HEK293 (cell line): ENCODE measurements around the gene TFPI.
A peak's percentile ranks its signal among the peaks of the same experiment; 100 is the strongest.

Experiments
- EGR2 ChIP-seq: fragments of 450-650 bp; formaldehyde crosslinking; IDR thresholded peaks from 2 replicates; pipeline ENCODE4 v1.5.1; 2016; ENCODE audit warnings: low read depth, missing biosample characterization, missing genetic modification characterization
- GLI4 ChIP-seq: fragments of 450-650 bp; formaldehyde crosslinking; IDR thresholded peaks from 2 replicates; pipeline ENCODE4 v1.5.1; 2016; ENCODE audit warnings: missing biosample characterization, missing genetic modification characterization
- MZF1 ChIP-seq: fragments of 450-650 bp; formaldehyde crosslinking; IDR thresholded peaks from 2 replicates; pipeline ENCODE4 v1.5.1; 2017; ENCODE audit warnings: missing biosample characterization, missing genetic modification characterization, borderline replicate concordance
- OSR2 ChIP-seq: fragments of 450-650 bp; formaldehyde crosslinking; IDR thresholded peaks from 2 replicates; pipeline ENCODE4 v1.5.1; 2016; ENCODE audit warnings: missing biosample characterization, missing genetic modification characterization
- SCRT2 ChIP-seq: fragments of 450-650 bp; formaldehyde crosslinking; IDR thresholded peaks from 2 replicates; pipeline ENCODE4 v1.5.1; 2016; ENCODE audit warnings: missing biosample characterization, missing genetic modification characterization
- SP2 ChIP-seq: fragments of 450-650 bp; formaldehyde crosslinking; IDR thresholded peaks from 2 replicates; pipeline ENCODE4 v1.5.1; 2016; ENCODE audit warnings: missing biosample characterization, missing genetic modification characterization
- SP7 ChIP-seq: fragments of 450-650 bp; formaldehyde crosslinking; IDR thresholded peaks from 2 replicates; pipeline ENCODE4 v1.5.1; 2016; ENCODE audit warnings: missing biosample characterization, missing genetic modification characterization
- YY2 ChIP-seq: fragments of 450-650 bp; formaldehyde crosslinking; IDR thresholded peaks from 2 replicates; pipeline ENCODE4 v1.5.1; 2016; ENCODE audit warnings: missing biosample characterization, missing genetic modification characterization
- ZBTB1 ChIP-seq: fragments of 450-650 bp; formaldehyde crosslinking; IDR thresholded peaks from 2 replicates; pipeline ENCODE4 v1.5.1; 2016; ENCODE audit warnings: missing biosample characterization, missing genetic modification characterization
- ZBTB21 ChIP-seq: fragments of 450-650 bp; formaldehyde crosslinking; IDR thresholded peaks from 2 replicates; pipeline ENCODE4 v1.5.1; 2017; ENCODE audit warnings: missing biosample characterization, missing genetic modification characterization
- ZFP37 ChIP-seq: fragments of 450-650 bp; formaldehyde crosslinking; IDR thresholded peaks from 2 replicates; pipeline ENCODE4 v1.5.1; 2016; ENCODE audit warnings: missing biosample characterization, missing genetic modification characterization
- ZNF146 ChIP-seq: fragments of 450-650 bp; formaldehyde crosslinking; IDR thresholded peaks from 2 replicates; pipeline ENCODE4 v1.5.1; 2016; ENCODE audit warnings: missing biosample characterization, missing genetic modification characterization
- ZNF169 ChIP-seq: fragments of 450-650 bp; formaldehyde crosslinking; IDR thresholded peaks from 2 replicates; pipeline ENCODE4 v1.5.1; 2016; ENCODE audit warnings: missing biosample characterization, missing genetic modification characterization
- ZNF184 ChIP-seq: fragments of 450-650 bp; IDR thresholded peaks from 2 replicates; pipeline ENCODE4 v1.5.1; 2018; ENCODE audit warnings: missing biosample characterization, mild to moderate bottlenecking, missing genetic modification characterization
- ZNF335 ChIP-seq: fragments of 450-650 bp; formaldehyde crosslinking; conservative IDR thresholded peaks from 2 replicates; pipeline ENCODE4 v1.5.1; 2016; ENCODE audit warnings: missing biosample characterization, missing genetic modification characterization
- ZNF549 ChIP-seq: fragments of 450-650 bp; IDR thresholded peaks from 2 replicates; pipeline ENCODE4 v1.5.1; 2018; ENCODE audit warnings: missing biosample characterization, missing genetic modification characterization, mild to moderate bottlenecking, inconsistent platforms, moderate library complexity
- ZNF600 ChIP-seq: fragments of 450-650 bp; formaldehyde crosslinking; IDR thresholded peaks from 2 replicates; pipeline ENCODE4 v1.5.1; 2016; ENCODE audit warnings: missing biosample characterization, missing genetic modification characterization
- ZNF664 ChIP-seq: fragments of 450-650 bp; formaldehyde crosslinking; IDR thresholded peaks from 2 replicates; pipeline ENCODE4 v1.5.1; 2016; ENCODE audit warnings: missing biosample characterization, missing genetic modification characterization
- ZNF843 ChIP-seq: fragments of 450-650 bp; formaldehyde crosslinking; IDR thresholded peaks from 2 replicates; pipeline ENCODE4 v1.5.1; 2016; ENCODE audit warnings: missing biosample characterization, missing genetic modification characterization
- ZXDB ChIP-seq: fragments of 450-650 bp; formaldehyde crosslinking; IDR thresholded peaks from 2 replicates; pipeline ENCODE4 v1.5.1; 2016; ENCODE audit warnings: missing biosample characterization, missing genetic modification characterization
- TF ChIP-seq, protein P1 (sequence below): fragments of 450-650 bp; formaldehyde crosslinking; IDR thresholded peaks from 2 replicates; pipeline ENCODE4 v1.5.1; 2016; ENCODE audit warnings: missing biosample characterization, missing genetic modification characterization
- TF ChIP-seq, protein P2 (sequence below): fragments of 450-650 bp; formaldehyde crosslinking; IDR thresholded peaks from 2 replicates; pipeline ENCODE4 v1.5.1; 2016; ENCODE audit warnings: missing biosample characterization, missing genetic modification characterization
- TF ChIP-seq, protein P3 (sequence below): fragments of 450-650 bp; formaldehyde crosslinking; IDR thresholded peaks from 2 replicates; pipeline ENCODE4 v1.5.1; 2016; ENCODE audit warnings: missing biosample characterization, missing genetic modification characterization

Gene TFPI

DNA sequence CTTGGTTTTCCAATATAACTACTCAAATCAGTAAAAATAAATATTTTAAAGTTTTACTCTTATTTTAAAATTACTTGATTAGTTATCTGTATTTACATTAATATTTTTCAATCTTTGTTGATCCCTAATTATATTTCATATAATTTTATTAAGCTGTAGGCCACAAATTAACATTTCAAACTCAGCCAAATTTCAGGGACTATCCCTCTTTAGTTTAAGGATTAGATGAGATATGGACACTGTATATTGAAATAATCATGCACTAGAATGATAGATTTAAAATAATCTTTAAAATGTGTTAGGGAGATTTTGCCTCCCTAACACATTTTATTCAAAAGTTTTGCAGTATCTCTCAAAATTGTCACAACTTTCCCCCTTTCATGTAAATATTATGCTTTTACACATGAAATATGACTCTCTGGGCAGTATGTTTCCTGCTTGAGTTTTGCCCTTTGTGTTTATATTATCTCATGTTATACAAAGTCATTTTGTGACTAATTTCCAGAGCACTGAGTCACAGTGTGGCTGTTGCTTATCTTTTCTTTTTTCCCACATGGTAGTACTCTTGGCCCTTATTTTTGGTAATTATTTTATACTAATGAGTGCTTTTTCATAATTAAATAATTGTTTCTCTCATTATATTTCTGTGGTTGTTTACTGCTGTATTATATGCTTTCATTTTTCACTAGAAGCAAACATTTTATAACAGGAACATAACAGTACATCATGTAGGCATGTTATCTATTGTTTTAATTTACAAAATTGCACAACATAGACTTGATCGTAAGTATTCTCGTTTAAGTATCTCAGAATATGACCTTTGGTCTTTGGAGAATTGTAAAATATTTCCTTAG, 1.2 kb downstream of the TFPI start (continued):
- TF ChIP-seq, protein P1, sequence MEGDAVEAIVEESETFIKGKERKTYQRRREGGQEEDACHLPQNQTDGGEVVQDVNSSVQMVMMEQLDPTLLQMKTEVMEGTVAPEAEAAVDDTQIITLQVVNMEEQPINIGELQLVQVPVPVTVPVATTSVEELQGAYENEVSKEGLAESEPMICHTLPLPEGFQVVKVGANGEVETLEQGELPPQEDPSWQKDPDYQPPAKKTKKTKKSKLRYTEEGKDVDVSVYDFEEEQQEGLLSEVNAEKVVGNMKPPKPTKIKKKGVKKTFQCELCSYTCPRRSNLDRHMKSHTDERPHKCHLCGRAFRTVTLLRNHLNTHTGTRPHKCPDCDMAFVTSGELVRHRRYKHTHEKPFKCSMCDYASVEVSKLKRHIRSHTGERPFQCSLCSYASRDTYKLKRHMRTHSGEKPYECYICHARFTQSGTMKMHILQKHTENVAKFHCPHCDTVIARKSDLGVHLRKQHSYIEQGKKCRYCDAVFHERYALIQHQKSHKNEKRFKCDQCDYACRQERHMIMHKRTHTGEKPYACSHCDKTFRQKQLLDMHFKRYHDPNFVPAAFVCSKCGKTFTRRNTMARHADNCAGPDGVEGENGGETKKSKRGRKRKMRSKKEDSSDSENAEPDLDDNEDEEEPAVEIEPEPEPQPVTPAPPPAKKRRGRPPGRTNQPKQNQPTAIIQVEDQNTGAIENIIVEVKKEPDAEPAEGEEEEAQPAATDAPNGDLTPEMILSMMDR (tag by site-specific recombination) = no peak
- peak; percentile 94 for TF ChIP-seq ZNF664 (tag by site-specific recombination)
- no peak for TF ChIP-seq ZFP37 (tag by site-specific recombination)
- TF ChIP-seq ZXDB = peak; percentile 26
- no peak for TF ChIP-seq SP2 (tag by site-specific recombination)
- TF ChIP-seq SP7 (tag by site-specific recombination) = peak; percentile 35; the same call in 1 of the 2 replicates
- TF ChIP-seq ZNF184 (tag by site-specific recombination) = 0 out of 2 replicates have a peak, but pooled peaks have one; percentile 19
- TF ChIP-seq ZNF843 = 0 out of 2 replicates have a peak, but pooled peaks have one; percentile 39
- no peak for TF ChIP-seq ZNF549 (tag by site-specific recombination)
- TF ChIP-seq MZF1 (tag by site-specific recombination) = no peak
- no peak for TF ChIP-seq YY2 (tag by site-specific recombination)
- TF ChIP-seq, protein P2, sequence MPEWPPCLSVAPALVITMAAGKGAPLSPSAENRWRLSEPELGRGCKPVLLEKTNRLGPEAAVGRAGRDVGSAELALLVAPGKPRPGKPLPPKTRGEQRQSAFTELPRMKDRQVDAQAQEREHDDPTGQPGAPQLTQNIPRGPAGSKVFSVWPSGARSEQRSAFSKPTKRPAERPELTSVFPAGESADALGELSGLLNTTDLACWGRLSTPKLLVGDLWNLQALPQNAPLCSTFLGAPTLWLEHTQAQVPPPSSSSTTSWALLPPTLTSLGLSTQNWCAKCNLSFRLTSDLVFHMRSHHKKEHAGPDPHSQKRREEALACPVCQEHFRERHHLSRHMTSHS (tag by site-specific recombination) = no peak
- TF ChIP-seq ZNF169 (tag by site-specific recombination) = no peak
- TF ChIP-seq, protein P3, sequence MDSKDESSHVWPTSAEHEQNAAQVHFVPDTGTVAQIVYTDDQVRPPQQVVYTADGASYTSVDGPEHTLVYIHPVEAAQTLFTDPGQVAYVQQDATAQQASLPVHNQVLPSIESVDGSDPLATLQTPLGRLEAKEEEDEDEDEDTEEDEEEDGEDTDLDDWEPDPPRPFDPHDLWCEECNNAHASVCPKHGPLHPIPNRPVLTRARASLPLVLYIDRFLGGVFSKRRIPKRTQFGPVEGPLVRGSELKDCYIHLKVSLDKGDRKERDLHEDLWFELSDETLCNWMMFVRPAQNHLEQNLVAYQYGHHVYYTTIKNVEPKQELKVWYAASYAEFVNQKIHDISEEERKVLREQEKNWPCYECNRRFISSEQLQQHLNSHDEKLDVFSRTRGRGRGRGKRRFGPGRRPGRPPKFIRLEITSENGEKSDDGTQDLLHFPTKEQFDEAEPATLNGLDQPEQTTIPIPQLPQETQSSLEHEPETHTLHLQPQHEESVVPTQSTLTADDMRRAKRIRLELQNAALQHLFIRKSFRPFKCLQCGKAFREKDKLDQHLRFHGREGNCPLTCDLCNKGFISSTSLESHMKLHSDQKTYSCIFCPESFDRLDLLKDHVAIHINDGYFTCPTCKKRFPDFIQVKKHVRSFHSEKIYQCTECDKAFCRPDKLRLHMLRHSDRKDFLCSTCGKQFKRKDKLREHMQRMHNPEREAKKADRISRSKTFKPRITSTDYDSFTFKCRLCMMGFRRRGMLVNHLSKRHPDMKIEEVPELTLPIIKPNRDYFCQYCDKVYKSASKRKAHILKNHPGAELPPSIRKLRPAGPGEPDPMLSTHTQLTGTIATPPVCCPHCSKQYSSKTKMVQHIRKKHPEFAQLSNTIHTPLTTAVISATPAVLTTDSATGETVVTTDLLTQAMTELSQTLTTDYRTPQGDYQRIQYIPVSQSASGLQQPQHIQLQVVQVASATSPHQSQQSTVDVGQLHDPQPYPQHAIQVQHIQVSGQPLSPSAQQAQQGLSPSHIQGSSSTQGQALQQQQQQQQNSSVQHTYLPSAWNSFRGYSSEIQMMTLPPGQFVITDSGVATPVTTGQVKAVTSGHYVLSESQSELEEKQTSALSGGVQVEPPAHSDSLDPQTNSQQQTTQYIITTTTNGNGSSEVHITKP = peak; percentile 48; the same call in 1 of the 2 replicates
- peak; percentile 83 for TF ChIP-seq ZNF146 (tag by site-specific recombination)
- peak; percentile 46; the same call in 1 of the 2 replicates for TF ChIP-seq ZNF600 (tag by site-specific recombination)
- TF ChIP-seq SCRT2 (tag by site-specific recombination) = peak; percentile 55
- TF ChIP-seq GLI4 (tag by site-specific recombination) = no peak
- no peak for TF ChIP-seq ZBTB21 (tag by site-specific recombination)
- TF ChIP-seq ZNF335 (tag by site-specific recombination) = 0 out of 2 replicates have a peak, but pooled peaks have one; percentile 18
- 0 out of 2 replicates have a peak, but pooled peaks have one; percentile 22 for TF ChIP-seq ZBTB1 (tag by site-specific recombination)
- TF ChIP-seq OSR2 (tag by site-specific recombination) = no peak
- no peak for TF ChIP-seq EGR2 (tag by site-specific recombination)
